Epithelial cell of proximal tubule (primary cell): ENCODE results near the gene FGD6. TPM values are rescaled to one million over a fixed set of nuclear protein-coding genes. Genes with fewer than 3 reads are reported as not detected.

Experiments used
- DNase-seq: peaks from one replicate; pipeline ENCODE4 v3.0.0-alpha.2; 2011; ENCODE audit warnings: low read depth
- H3K4me3 ChIP-seq: 2 replicates; pipeline ENCODE4 v1.5.1; 2011; ENCODE audit warnings: low read depth, mild to moderate bottlenecking, low read length
- CTCF ChIP-seq: conservative IDR thresholded peaks from 2 replicates; pipeline ENCODE4 v1.5.1; 2012; ENCODE audit warnings: low read depth, mild to moderate bottlenecking, low read length
- total RNA-seq: library from RNA; depleted of rRNA; stranded (reverse); fragments of >200 nt; gene quantifications from 2 replicates; pipeline ENCODE4 v1.2.3, GENCODE V29; 2015

FGD6 gene
- total RNA-seq, 1 donor from 2014 or later = 32.2 TPM

GRCh38 chr12:95089462-95089861, 127.8 kb downstream of the FGD6 start:
- no peak for TF ChIP-seq CTCF
- no peak overlapping the region for H3K4me3 ChIP-seq
- DNase-seq = no peak

DNA sequence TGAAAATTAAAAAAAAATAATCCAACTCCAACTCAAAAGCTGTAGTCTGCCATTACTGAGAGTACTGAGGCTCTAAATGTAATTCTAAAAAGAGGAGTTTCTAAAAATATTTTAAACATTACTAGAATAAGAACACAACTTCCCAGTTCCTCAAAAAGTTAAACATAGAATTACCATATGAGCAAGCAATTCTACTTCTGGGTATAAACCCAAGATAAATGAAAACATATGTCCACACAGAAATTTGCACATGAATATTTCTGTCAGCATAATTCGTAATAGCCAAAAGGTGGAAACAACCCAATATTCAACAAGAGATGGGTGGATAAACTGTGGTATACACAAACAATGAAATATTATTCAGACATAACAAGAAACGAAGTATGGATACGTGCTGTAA, 128.9 kb downstream of the FGD6 start:
- TF ChIP-seq CTCF = no peak
- no peak for DNase-seq
- no peak overlapping the region for H3K4me3 ChIP-seq

- H3K4me3 ChIP-seq = no peak overlapping the region
- DNase-seq = no peak
- no peak for TF ChIP-seq CTCF
These were observed 131.7 kb downstream of the FGD6 start for GRCh38 chr12:95085612-95086011.

DNA sequence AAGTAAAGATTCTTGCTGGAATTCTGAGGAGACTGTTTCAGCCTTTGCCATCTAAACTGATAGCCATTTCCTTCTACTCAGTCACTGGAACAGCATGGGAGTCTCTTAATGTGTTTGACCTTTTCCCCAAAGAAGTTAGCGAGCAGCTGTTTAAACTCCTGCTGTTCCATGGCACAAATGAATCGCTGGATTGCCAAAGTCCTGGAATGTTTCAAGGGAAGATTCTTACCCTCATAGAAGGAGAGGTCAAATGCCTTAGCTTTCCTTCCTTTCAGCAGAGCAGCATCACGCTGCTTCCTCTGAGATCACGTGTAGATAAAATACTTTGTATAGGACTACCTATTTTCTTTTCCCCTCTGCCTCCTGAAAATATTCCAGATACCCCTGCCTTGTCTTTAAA, 133.3 kb downstream of the FGD6 start:
- no peak for TF ChIP-seq CTCF
- H3K4me3 ChIP-seq = no peak overlapping the region
- peak; percentile 76 for DNase-seq

- no peak for TF ChIP-seq CTCF
- no peak overlapping the region for H3K4me3 ChIP-seq
- no peak for DNase-seq
These were observed 133.8 kb downstream of the FGD6 start for GRCh38 chr12:95083471-95083870.

GRCh38 chr12:95077341-95077740, 139.9 kb downstream of the FGD6 start:
- H3K4me3 ChIP-seq = no peak overlapping the region
- DNase-seq = no peak
- TF ChIP-seq CTCF = no peak

DNA sequence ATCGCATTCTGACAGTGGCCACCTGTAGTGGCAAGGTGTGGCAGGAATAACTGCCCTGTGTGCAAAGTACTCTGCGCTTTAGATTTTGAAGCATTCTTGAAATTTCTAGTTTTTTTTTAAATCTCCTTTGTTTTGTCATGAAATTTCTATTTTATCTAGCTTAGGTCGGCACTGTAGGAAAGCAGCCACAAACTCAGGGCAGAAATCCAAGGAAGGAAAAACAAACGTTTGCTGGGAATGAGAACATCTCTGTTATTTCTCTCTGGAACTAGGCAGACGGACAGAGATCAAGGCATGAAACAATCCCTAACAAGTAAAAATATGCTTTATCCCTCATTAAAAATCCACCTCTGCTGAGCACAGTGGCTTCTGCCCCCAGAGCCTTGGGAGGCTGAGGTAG, 142.5 kb downstream of the FGD6 start:
- no peak for TF ChIP-seq CTCF
- no peak overlapping the region for H3K4me3 ChIP-seq
- no peak for DNase-seq
